ENCODE results near the gene CD177.
"Not testable (repeated sequence)": the region's sequence is repeated elsewhere in the genome, so short reads cannot be mapped to it uniquely, and the experiment has no call there.

GRCh38 chr19:43356749-43357148 lies 3.3 kb downstream of the CD177 start:
- not testable (repeated sequence) for TF ChIP-seq JUN (IDR thresholded peaks at IDR 0.05; ENCODE audit: low read depth, low read length); CTCF (IDR thresholded peaks at IDR 0.05; ENCODE audit: control extremely low read depth in 1 of 3, insufficient read depth in 1 of 3, low read depth in 1 of 3, low read length in 3 of 3); GTF2F1 (IDR thresholded peaks at IDR 0.05; ENCODE audit: borderline replicate concordance, low read depth, low read length); GABPA (IDR thresholded peaks at IDR 0.05; ENCODE audit: borderline replicate concordance, insufficient read depth, low read length); POLR2A (IDR thresholded peaks at IDR 0.05; ENCODE audit: control extremely low read depth in 1 of 2, low read depth in 2 of 2, low read length in 2 of 2)
